ENCODE data around the gene CPLANE1.
"Not testable (repeated sequence)": the region's sequence is repeated elsewhere in the genome, so short reads cannot be mapped to it uniquely, and the experiment has no call there.

Gene CPLANE1

GRCh38 chr5:37248970-37249814 lies at the start of gene CPLANE1:
Gene CPLANE1, minus strand, starts transcription at chr5:37249376. Its CDS starts 1,678 bp downstream, at chr5:37247698.
- peak; percentile 61 to 66 for DNase-seq (ENCODE audit: low read depth in 1 of 2, low spot score in 1 of 2)
- TF ChIP-seq JUND (IDR thresholded peaks at IDR 0.05; ENCODE audit: low read depth) = no peak
- in situ Hi-C loops (cut with HindIII; ENCODE audit: low pct_unique_long_range_greater_than_20kb, low sequenced_read_pairs) = no loop called here

GRCh38 chr5:37296313-37296712 lies 47.1 kb upstream of the CPLANE1 start:
- in situ Hi-C loops (cut with HindIII; ENCODE audit: low pct_unique_long_range_greater_than_20kb, low sequenced_read_pairs); DNase-seq (ENCODE audit: low read depth in 1 of 2, low spot score in 1 of 2): not testable (repeated sequence)

DNA sequence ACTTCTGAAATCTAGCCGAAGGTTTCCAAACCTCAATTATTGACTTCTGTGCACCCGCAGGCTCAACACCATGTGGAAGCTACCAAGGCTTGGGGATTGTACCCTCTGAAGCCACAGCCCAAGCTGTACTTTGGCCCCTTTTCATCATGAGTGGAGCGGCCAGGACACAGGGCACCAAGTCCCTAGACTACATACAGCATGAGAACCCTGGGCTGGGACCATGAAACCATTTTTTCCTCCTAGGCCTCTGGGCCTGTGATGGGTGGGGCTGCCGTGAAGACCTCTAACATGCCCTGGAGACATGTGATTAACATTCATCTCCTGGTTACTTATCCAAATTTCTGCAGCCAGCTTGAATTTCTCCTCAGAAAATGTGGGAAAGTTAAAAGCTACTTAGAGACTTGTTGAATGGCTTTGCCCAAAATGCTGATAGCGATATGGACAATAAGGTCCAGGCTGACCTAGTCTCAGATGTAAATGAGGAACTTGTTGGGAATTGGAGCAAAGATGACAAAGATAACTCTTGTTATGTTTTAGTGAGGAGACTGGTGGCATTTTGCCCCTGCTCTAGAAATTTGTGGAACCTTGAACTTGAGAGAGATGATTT lies 34.1 kb upstream of the CPLANE1 start:
- no peak for TF ChIP-seq JUND (IDR thresholded peaks at IDR 0.05; ENCODE audit: low read depth)
- in situ Hi-C loops (cut with HindIII; ENCODE audit: low pct_unique_long_range_greater_than_20kb, low sequenced_read_pairs) = no loop called here
- no peak for DNase-seq (ENCODE audit: low read depth in 1 of 2, low spot score in 1 of 2)

GRCh38 chr5:37275511-37275910 lies 26.3 kb upstream of the CPLANE1 start:
- no peak for DNase-seq (ENCODE audit: low read depth in 1 of 2, low spot score in 1 of 2)
- in situ Hi-C loops (cut with HindIII; ENCODE audit: low pct_unique_long_range_greater_than_20kb, low sequenced_read_pairs) = no loop called here
- no peak for TF ChIP-seq JUND (IDR thresholded peaks at IDR 0.05; ENCODE audit: low read depth)

DNA sequence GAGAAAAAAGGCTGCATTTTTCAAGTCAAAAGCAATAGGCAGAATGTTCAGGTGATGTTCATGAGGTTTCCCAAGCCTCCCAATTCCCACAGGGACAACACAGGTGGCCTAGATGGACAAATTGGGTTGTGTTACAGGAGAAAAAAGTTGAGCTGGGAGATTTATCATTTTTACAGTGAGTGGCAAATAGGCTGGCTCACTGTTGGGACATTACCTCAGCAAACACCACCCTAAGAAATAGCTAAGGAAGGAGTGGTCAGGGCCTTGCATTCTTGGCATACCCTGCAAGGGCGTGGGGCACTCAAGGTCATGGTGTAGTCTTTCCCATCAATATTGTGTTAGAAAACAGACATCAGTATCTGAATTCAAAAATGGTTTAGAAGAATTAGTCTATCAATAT lies 23.3 kb upstream of the CPLANE1 start:
- TF ChIP-seq JUND (IDR thresholded peaks at IDR 0.05; ENCODE audit: low read depth) = no peak
- in situ Hi-C loops (cut with HindIII; ENCODE audit: low pct_unique_long_range_greater_than_20kb, low sequenced_read_pairs) = no loop called here
- DNase-seq (ENCODE audit: low read depth in 1 of 2, low spot score in 1 of 2) = no peak

- DNase-seq (ENCODE audit: low read depth in 1 of 2, low spot score in 1 of 2); in situ Hi-C loops (cut with HindIII; ENCODE audit: low pct_unique_long_range_greater_than_20kb, low sequenced_read_pairs): not testable (repeated sequence)
Observed at GRCh38 chr5:37268100-37268499, 18.9 kb upstream of the CPLANE1 start.

DNA sequence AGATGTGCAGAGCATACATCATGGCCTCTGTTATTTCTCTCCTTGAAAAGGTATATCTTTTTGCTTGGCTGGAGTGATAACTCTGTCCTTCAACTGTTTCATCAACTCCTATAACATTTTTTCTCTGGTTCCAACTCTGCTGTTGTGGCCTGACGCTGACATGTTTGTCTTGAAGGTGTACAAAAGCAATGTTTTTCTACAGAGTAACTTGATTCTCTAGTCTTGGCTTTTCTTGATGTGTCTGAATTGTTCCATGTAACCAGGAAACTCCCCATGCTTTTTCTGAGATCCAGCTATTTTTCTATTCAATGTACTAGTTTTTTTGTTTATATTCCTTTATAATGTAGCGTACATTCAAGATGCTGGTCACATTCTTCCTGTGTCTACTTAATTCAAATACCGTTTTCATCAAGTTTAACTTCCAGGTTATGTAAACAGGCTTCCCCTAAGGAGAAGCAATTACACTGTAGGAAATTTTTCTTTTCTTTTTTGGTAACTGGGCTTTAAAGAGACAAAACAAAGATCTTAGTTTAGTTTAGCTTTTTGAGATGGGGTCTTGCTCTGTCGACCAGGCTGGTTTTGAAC lies 6.7 kb upstream of the CPLANE1 start:
- in situ Hi-C loops (cut with HindIII; ENCODE audit: low pct_unique_long_range_greater_than_20kb, low sequenced_read_pairs) = no loop called here
- no peak for TF ChIP-seq JUND (IDR thresholded peaks at IDR 0.05; ENCODE audit: low read depth)
- no peak for DNase-seq (ENCODE audit: low read depth in 1 of 2, low spot score in 1 of 2)

DNA sequence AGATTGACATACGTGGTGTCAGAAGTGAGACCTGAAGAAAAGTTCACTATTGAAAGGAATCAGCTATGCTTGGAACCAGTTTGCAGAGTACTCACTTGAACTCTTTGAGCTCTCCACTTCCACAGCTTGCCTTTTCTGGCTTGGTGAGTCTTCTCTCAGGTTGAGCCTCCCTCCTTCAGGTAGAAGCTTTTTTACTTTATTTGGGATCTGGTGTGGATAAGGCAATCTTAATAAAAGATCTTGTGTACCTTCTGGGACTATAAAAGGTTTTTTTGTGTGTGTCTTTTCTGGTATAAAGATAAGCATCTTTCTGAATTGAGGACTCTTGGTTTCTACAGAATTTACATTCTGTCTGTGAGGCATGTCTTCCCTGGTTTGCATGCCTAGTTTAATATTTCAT lies 5.4 kb upstream of the CPLANE1 start:
- in situ Hi-C loops (cut with HindIII; ENCODE audit: low pct_unique_long_range_greater_than_20kb, low sequenced_read_pairs) = no loop called here

DNA sequence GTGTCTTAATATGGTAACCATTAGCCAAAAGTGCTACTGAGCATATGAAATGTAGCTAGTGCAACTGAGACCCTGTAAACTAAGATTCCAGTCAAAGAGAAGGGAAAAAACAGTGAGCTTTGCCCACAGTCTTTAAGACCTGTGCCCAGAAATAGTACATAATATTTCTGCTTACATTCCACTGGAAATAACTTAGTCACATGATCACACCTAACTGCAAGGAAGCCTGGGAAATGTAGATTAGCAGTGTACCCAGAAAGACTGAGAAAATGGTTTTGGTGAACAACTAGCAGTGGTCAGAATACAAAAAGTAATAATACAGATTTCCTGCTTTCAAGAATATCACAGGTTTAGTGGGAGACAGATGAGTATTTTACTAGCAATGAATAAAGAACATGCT lies 2.5 kb upstream of the CPLANE1 start:
- TF ChIP-seq JUND (IDR thresholded peaks at IDR 0.05; ENCODE audit: low read depth) = no peak
- DNase-seq (ENCODE audit: low read depth in 1 of 2, low spot score in 1 of 2) = no peak
- in situ Hi-C loops (cut with HindIII; ENCODE audit: low pct_unique_long_range_greater_than_20kb, low sequenced_read_pairs) = no loop called here

More for the DNA sequence above, 5.4 kb upstream of the CPLANE1 start:
- TF ChIP-seq JUND (IDR thresholded peaks at IDR 0.05; ENCODE audit: low read depth) = no peak
- DNase-seq (ENCODE audit: low read depth in 1 of 2, low spot score in 1 of 2) = peak in 1 of 2 experiments; percentile 53

DNA sequence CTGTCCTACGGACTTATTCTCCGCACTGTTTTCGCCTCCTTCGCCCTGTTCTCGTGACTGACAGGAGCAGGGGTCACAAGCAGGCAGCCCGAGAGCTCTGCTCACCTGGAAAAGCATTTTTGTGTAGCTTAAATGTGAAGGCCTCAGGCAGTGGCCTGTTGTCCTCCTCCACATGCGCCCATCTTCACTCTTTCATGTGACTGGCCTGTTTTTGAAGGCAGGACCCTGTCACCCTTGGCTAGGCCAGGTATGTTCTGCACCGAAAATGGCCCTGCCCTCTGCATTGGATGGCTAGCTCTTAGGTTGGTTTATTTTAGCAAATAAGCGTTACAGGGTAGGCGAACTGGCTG lies 614 bp upstream of the CPLANE1 start:
- in situ Hi-C loops (cut with HindIII; ENCODE audit: low pct_unique_long_range_greater_than_20kb, low sequenced_read_pairs) = no loop called here
- TF ChIP-seq JUND (IDR thresholded peaks at IDR 0.05; ENCODE audit: low read depth) = no peak
- DNase-seq (ENCODE audit: low read depth in 1 of 2, low spot score in 1 of 2) = peak in 1 of 2 experiments; percentile 6

DNA sequence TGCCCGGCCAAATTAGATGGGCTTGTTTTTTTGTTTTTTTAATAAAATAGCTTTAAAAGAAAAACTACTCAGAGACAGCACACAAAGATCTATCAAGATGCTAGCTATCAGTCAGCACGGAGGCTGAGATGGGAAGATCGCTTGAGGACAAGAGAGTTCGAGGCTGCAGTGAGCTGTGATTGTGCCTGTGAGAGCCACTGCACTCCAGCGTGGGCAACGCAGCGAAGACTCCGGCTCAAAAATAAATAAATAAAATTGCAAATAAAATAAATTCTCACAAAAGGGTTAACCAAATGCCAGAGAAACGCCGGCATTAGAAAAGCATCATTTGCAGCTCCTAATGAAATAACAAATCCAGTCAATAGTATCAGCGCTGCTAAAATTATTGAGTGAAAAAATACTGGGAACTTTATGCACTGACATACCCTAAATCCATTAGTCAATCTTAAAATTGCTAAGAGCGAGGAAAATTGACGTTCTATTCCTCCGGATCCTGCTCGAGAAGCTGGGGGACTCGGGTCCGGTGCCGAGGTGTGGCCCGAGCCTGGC lies 681 bp downstream of the CPLANE1 start:
- in situ Hi-C loops (cut with HindIII; ENCODE audit: low pct_unique_long_range_greater_than_20kb, low sequenced_read_pairs) = no loop called here
- no peak for TF ChIP-seq JUND (IDR thresholded peaks at IDR 0.05; ENCODE audit: low read depth)
- DNase-seq (ENCODE audit: low read depth in 1 of 2, low spot score in 1 of 2) = peak in 1 of 2 experiments; percentile 14

- in situ Hi-C loops (cut with HindIII; ENCODE audit: low pct_unique_long_range_greater_than_20kb, low sequenced_read_pairs) = no loop called here
- TF ChIP-seq JUND (IDR thresholded peaks at IDR 0.05; ENCODE audit: low read depth) = no peak
- no peak for DNase-seq (ENCODE audit: low read depth in 1 of 2, low spot score in 1 of 2)
Observed at GRCh38 chr5:37247496-37247895, 1.7 kb downstream of the CPLANE1 start.

DNA sequence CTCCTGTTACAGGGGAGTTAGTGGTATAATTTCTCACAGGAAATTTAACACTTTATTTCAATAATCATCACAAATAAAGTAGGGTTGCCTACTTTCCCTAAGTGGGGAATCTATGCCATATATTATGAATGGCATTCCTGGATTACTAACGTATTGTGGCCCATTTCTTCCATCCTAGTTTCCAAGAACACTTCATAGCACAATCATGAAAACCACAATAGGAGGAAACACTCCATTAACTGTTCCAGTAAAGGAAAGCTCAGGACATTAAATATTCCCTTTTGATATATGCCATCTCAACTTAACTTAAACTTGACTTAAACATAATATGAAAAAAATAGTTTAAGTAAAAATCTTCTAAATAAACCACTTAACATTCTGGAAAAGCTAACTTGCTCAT lies 2.1 kb downstream of the CPLANE1 start:
- in situ Hi-C loops (cut with HindIII; ENCODE audit: low pct_unique_long_range_greater_than_20kb, low sequenced_read_pairs) = no loop called here
- no peak for TF ChIP-seq JUND (IDR thresholded peaks at IDR 0.05; ENCODE audit: low read depth)
- DNase-seq (ENCODE audit: low read depth in 1 of 2, low spot score in 1 of 2) = no peak

Data from T47D (cell line).